ENCODE data around the gene CCDC57. TPM values are rescaled to one million over a fixed set of nuclear protein-coding genes. Genes with fewer than 3 reads are reported as not detected.

The CCDC57 gene
- total and polyA plus RNA-seq, 8 donors = 43.9 to 166 (median 75.4) TPM

GRCh38 chr17:82086941-82087906 lies 125.4 kb downstream of the CCDC57 start:
- no peaks in the 10 kb centered on the region for H3K27me3 ChIP-seq
- intact Hi-C loops (cut with DNase I; ENCODE audit: low total_unique reads) = no loop called here
- H3K9me3 ChIP-seq = no peaks in the 10 kb centered on the region
- WGBS, 5 donors = 84 to 88% (median 87%) methylated on average over 23 to 39 of the region's 39 CpGs
- no peaks in the 10 kb centered on the region for H3K4me1 ChIP-seq
- H3K27ac ChIP-seq = no peak overlapping the region
- TF ChIP-seq POLR2A (IDR thresholded peaks at IDR 0.05) = no peak
- no peak for TF ChIP-seq CTCF (IDR thresholded peaks at IDR 0.05)
- no peak for TF ChIP-seq POLR2AphosphoS5 (IDR thresholded peaks at IDR 0.05)
- TF ChIP-seq EP300 (IDR thresholded peaks at IDR 0.05) = no peak
- H3K36me3 ChIP-seq = peaks cover 100% of the 10 kb centered on the region in 4 donors
- DNase-seq = no peak
- no peak overlapping the region for H3K4me3 ChIP-seq

DNA sequence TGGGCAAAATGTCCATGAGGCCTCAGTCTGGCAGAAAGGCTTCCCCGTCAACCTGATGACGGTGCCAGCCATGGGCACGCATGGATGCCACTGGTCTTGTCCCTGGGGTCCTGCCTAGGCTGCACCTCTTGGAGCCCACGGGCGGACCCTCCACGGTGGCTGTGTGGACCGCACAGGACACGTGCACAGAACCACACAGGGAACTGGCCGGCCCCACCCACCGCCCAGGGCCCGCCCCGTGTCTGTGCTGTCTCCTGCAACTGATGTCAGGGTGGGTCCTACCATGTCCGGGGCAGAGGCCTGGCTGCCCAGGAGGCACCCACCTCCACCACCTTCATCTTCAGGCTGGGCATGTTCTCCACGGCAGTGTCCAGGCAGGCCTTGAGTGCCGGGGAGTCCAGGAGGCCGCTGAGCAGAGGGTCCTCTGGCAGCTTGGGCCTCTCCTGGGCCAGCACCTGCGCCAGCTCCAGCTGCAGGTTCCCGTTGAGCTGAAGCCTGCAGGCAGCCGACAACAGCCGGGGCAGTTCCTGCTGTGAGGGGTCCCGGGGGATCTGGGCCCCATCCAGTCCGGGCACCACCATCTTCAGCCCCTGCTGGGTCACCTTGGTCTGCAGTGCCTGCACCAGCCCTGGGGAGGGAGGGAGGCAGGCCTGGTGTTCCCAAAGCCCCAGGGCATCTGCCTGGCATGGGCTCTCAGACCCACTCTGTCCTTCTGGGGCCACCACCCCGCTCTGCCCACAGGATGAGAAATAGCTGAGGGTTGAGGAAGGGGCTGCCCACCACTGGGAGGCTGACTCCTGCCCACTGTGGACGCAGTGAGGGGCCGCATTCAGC lies 126.5 kb downstream of the CCDC57 start:
- Histone ChIP-seq H3K4me1 (no peaks in the 10 kb centered on the region), H3K9me3 (no peaks in the 10 kb centered on the region), H3K27me3 (no peaks in the 10 kb centered on the region), H3K36me3 (peaks cover 100% of the 10 kb centered on the region in 4 donors), H3K27ac (no peak overlapping the region), H3K4me3 (no peak overlapping the region)
- DNase-seq = no peak
- WGBS, 5 donors = 88 to 95% (median 91%) methylated on average over 4 to 25 of the region's 25 CpGs
- TF ChIP-seq EP300 (IDR thresholded peaks at IDR 0.05) = no peak
- TF ChIP-seq CTCF (IDR thresholded peaks at IDR 0.05) = no peak
- no peak for TF ChIP-seq POLR2AphosphoS5 (IDR thresholded peaks at IDR 0.05)
- TF ChIP-seq POLR2A (IDR thresholded peaks at IDR 0.05) = no peak
- intact Hi-C loops (cut with DNase I; ENCODE audit: low total_unique reads) = no loop called here

DNA sequence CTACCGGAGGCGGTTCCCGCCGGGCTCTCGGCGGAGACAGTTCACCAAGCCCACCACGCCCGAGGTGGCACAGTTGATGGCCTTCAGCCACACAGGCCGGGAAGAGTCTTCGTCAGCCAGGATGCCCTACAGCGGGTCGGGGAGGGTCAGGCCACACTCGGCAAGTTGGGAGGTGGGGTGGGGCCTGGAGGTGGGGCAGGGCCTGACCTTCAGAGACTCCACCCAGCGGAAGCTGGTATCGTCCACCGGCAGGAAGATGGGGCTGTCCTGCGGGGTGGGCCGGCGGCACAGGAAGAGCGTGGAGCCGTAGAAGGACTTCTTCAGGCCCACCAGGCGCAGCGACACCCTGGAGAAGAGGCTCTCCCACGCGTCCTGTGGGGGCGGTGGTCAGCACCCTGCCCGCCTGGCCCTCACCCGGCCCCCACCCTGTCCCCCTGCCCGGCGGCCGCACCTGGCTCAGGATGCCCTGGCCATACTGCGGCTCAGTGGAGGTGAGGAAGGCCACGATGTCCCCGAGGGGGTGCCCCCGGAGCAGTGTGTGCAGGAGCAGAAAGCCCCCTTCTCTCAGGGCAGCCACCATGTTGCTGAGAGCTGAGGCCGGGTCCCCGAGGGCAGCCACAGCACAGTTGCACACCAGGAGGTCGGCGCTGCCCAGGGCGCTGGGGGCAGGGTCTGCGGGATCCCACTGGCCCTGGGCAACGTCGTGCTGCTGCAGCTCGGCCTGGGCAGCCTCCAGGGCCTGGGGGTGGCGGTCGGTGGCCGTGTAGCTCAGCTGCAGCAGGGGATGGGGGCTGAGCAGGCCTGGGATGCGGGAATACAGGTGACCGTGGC lies 127.4 kb downstream of the CCDC57 start:
- no peak for TF ChIP-seq EP300 (IDR thresholded peaks at IDR 0.05)
- TF ChIP-seq CTCF (IDR thresholded peaks at IDR 0.05) = no peak
- intact Hi-C loops (cut with DNase I; ENCODE audit: low total_unique reads) = no loop called here
- Histone ChIP-seq H3K27me3 (no peaks in the 10 kb centered on the region), H3K4me3 (no peak overlapping the region), H3K27ac (no peak overlapping the region), H3K36me3 (peaks cover 100% of the 10 kb centered on the region in 4 donors), H3K9me3 (no peaks in the 10 kb centered on the region), H3K4me1 (no peaks in the 10 kb centered on the region)
- 87 to 92% (median 90%) methylated on average over 23 to 49 of the region's 49 CpGs for WGBS, 5 donors
- DNase-seq = no peak

Data from stomach (tissue), 9 donors.